Activated naive CD8-positive, alpha-beta T cell (primary cell): ENCODE results near the gene UTP18.
"Not testable (repeated sequence)": the region's sequence is repeated elsewhere in the genome, so short reads cannot be mapped to it uniquely, and the experiment has no call there.

ENCODE experiments used
- H3K27ac Mint-ChIP-seq: one replicate; pipeline ENCODE4 v1.8.0; 2021; ENCODE audit warnings: mixed read lengths
- H3K27me3 Mint-ChIP-seq: one replicate; pipeline ENCODE4 v1.8.0; 2021; ENCODE audit warnings: mixed read lengths
- H3K36me3 Mint-ChIP-seq: one replicate; pipeline ENCODE4 v1.8.0; 2021; ENCODE audit warnings: mixed read lengths
- H3K4me1 Mint-ChIP-seq: one replicate; pipeline ENCODE4 v1.8.0; 2021; ENCODE audit warnings: low read depth, mixed read lengths
- H3K4me3 Mint-ChIP-seq: one replicate; pipeline ENCODE4 v1.8.0; 2021; ENCODE audit warnings: mild to moderate bottlenecking, mixed read lengths
- H3K9me3 Mint-ChIP-seq: one replicate; pipeline ENCODE4 v1.8.0; 2021; ENCODE audit warnings: low read depth, mixed read lengths

The UTP18 gene

GRCh38 chr17:51250314-51250840 lies 10.0 kb upstream of the UTP18 start:
- H3K27me3 Mint-ChIP-seq = no peaks in the 10 kb centered on the region
- no peak overlapping the region for H3K4me3 Mint-ChIP-seq
- H3K9me3 Mint-ChIP-seq = no peaks in the 10 kb centered on the region
- no peak overlapping the region for H3K27ac Mint-ChIP-seq
- peaks cover 29% of the 10 kb centered on the region for H3K4me1 Mint-ChIP-seq
- H3K36me3 Mint-ChIP-seq = peaks cover 9% of the 10 kb centered on the region

GRCh38 chr17:51251010-51251409 lies 9.3 kb upstream of the UTP18 start:
- H3K27ac Mint-ChIP-seq = no peak overlapping the region
- no peak overlapping the region for H3K4me3 Mint-ChIP-seq
- H3K4me1 Mint-ChIP-seq = peaks cover 35% of the 10 kb centered on the region
- no peaks in the 10 kb centered on the region for H3K27me3 Mint-ChIP-seq
- H3K9me3 Mint-ChIP-seq = no peaks in the 10 kb centered on the region
- peaks cover 9% of the 10 kb centered on the region for H3K36me3 Mint-ChIP-seq

GRCh38 chr17:51255673-51256072 lies 4.7 kb upstream of the UTP18 start:
- Mint-ChIP-seq H3K27me3 (no peaks in the 10 kb centered on the region), H3K4me3 (no peak overlapping the region), H3K4me1 (peaks cover 65% of the 10 kb centered on the region), H3K36me3 (peaks cover 9% of the 10 kb centered on the region), H3K27ac (no peak overlapping the region), H3K9me3 (no peaks in the 10 kb centered on the region)

- peaks cover 63% of the 10 kb centered on the region for H3K4me1 Mint-ChIP-seq
- H3K9me3 Mint-ChIP-seq = no peaks in the 10 kb centered on the region
- no peak overlapping the region for H3K27ac Mint-ChIP-seq
- no peaks in the 10 kb centered on the region for H3K27me3 Mint-ChIP-seq
- H3K36me3 Mint-ChIP-seq = peaks cover 5% of the 10 kb centered on the region
- peak overlapping the region; percentile 38 for H3K4me3 Mint-ChIP-seq
Observed at GRCh38 chr17:51256101-51256500, 4.2 kb upstream of the UTP18 start.

- Mint-ChIP-seq H3K36me3 (peaks cover 5% of the 10 kb centered on the region), H3K27me3 (no peaks in the 10 kb centered on the region), H3K9me3 (no peaks in the 10 kb centered on the region), H3K4me1 (peaks cover 70% of the 10 kb centered on the region), H3K4me3 (peak overlapping the region; percentile 95), H3K27ac (no peak overlapping the region)
Observed at GRCh38 chr17:51257150-51258081, 2.9 kb upstream of the UTP18 start.

- no peaks in the 10 kb centered on the region for H3K27me3 Mint-ChIP-seq
- peaks cover 76% of the 10 kb centered on the region for H3K4me1 Mint-ChIP-seq
- H3K36me3 Mint-ChIP-seq = peaks cover 9% of the 10 kb centered on the region
- peak overlapping the region; percentile 95 for H3K4me3 Mint-ChIP-seq
- H3K27ac Mint-ChIP-seq = peak overlapping the region; percentile 72
- no peaks in the 10 kb centered on the region for H3K9me3 Mint-ChIP-seq
Observed at GRCh38 chr17:51258756-51259563, 1.4 kb upstream of the UTP18 start.

GRCh38 chr17:51259564-51260236 lies 646 bp upstream of the UTP18 start, which contains the start of gene MBTD1:
Gene MBTD1 (minus strand): TSS chr17:51260049. CDS start chr17:51225161, 34,888 bp downstream.
- H3K27ac Mint-ChIP-seq = peak within 1 kb of the TSS; percentile 97
- H3K27me3 Mint-ChIP-seq = no peaks in the 10 kb centered on the region
- peaks cover 75% of the 10 kb centered on the region for H3K4me1 Mint-ChIP-seq
- H3K4me3 Mint-ChIP-seq = peak within 1 kb of the TSS; percentile 95
- no peaks in the 10 kb centered on the region for H3K9me3 Mint-ChIP-seq
- H3K36me3 Mint-ChIP-seq = peaks cover 6% of the 10 kb centered on the region

GRCh38 chr17:51261024-51261963 lies 948 bp downstream of the UTP18 start:
- Mint-ChIP-seq H3K9me3 (no peaks in the 10 kb centered on the region), H3K4me1 (peaks cover 71% of the 10 kb centered on the region)

GRCh38 chr17:51263006-51263405 lies 2.7 kb downstream of the UTP18 start:
- Mint-ChIP-seq H3K27ac (peak overlapping the region; percentile 0), H3K27me3 (no peaks in the 10 kb centered on the region), H3K9me3 (no peaks in the 10 kb centered on the region), H3K4me1 (peaks cover 61% of the 10 kb centered on the region), H3K4me3 (peak overlapping the region; percentile 76), H3K36me3 (peaks cover 13% of the 10 kb centered on the region)

More at GRCh38 chr17:51261024-51261963, 948 bp downstream of the UTP18 start:
- Mint-ChIP-seq H3K27me3 (no peaks in the 10 kb centered on the region), H3K36me3 (peaks cover 8% of the 10 kb centered on the region), H3K27ac (peak overlapping the region; percentile 51), H3K4me3 (peak overlapping the region; percentile 91)

- peak overlapping the region; percentile 17 for H3K4me3 Mint-ChIP-seq
- H3K27ac Mint-ChIP-seq = peak overlapping the region; percentile 28
- H3K36me3 Mint-ChIP-seq = peaks cover 16% of the 10 kb centered on the region
- not testable (repeated sequence) for H3K9me3 Mint-ChIP-seq, H3K27me3 Mint-ChIP-seq
- H3K4me1 Mint-ChIP-seq = peaks cover 56% of the 10 kb centered on the region
Observed at GRCh38 chr17:51264466-51264865, 4.1 kb downstream of the UTP18 start.

GRCh38 chr17:51269991-51270390 lies 9.6 kb downstream of the UTP18 start:
- Mint-ChIP-seq H3K4me1 (peaks cover 54% of the 10 kb centered on the region), H3K9me3 (no peaks in the 10 kb centered on the region), H3K36me3 (peaks cover 23% of the 10 kb centered on the region), H3K4me3 (no peak overlapping the region), H3K27me3 (no peaks in the 10 kb centered on the region), H3K27ac (no peak overlapping the region)

- Mint-ChIP-seq H3K27ac (peak overlapping the region; percentile 2), H3K4me3 (no peak overlapping the region), H3K36me3 (peaks cover 23% of the 10 kb centered on the region), H3K4me1 (peaks cover 56% of the 10 kb centered on the region), H3K9me3 (no peaks in the 10 kb centered on the region), H3K27me3 (no peaks in the 10 kb centered on the region)
Observed at GRCh38 chr17:51270636-51271035, 10.3 kb downstream of the UTP18 start.

GRCh38 chr17:51272812-51273211 lies 12.5 kb downstream of the UTP18 start:
- Mint-ChIP-seq H3K36me3 (peaks cover 20% of the 10 kb centered on the region), H3K27ac (no peak overlapping the region), H3K9me3 (no peaks in the 10 kb centered on the region), H3K4me1 (peaks cover 47% of the 10 kb centered on the region), H3K27me3 (no peaks in the 10 kb centered on the region), H3K4me3 (no peak overlapping the region)
